ENCODE results near the gene DNAJC6. TPM values are rescaled to one million over a fixed set of nuclear protein-coding genes. Genes with fewer than 3 reads are reported as not detected.
"Not testable (repeated sequence)": the region's sequence is repeated elsewhere in the genome, so short reads cannot be mapped to it uniquely, and the experiment has no call there.

Gene DNAJC6
- total RNA-seq, 3 donors from 2014 or later (not counting 1 experiment from before 2014, with no cell fraction given): 0.77 to 1.2 (median 0.89) TPM

DNA sequence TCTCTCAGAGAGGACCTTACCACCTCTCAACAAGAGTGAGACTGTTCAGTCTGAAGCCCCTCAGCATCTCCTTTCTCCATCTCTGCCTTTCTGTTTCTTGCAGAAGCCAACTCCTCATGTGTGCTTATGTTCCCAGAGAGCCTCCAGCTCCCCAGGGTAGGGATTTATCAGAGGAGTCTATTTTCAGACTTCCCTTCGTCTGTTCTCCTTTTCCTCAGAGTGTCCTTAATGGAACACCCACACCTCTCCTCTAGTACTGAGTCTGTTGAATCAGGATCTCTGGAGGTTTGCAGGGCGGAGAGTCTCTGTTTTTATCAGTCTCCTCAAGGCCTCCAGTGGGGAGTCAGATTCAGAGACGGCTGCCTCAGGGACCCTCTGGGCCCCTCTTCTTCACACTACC lies 25.1 kb upstream of the DNAJC6 start:
- H3K27me3 Mint-ChIP-seq (ENCODE audit: low read depth in 2 of 2): peaks cover 16 to 30% of the 10 kb centered on the region in 2 donors
- no peak overlapping the region for H3K4me3 Mint-ChIP-seq
- TF ChIP-seq, protein P1, sequence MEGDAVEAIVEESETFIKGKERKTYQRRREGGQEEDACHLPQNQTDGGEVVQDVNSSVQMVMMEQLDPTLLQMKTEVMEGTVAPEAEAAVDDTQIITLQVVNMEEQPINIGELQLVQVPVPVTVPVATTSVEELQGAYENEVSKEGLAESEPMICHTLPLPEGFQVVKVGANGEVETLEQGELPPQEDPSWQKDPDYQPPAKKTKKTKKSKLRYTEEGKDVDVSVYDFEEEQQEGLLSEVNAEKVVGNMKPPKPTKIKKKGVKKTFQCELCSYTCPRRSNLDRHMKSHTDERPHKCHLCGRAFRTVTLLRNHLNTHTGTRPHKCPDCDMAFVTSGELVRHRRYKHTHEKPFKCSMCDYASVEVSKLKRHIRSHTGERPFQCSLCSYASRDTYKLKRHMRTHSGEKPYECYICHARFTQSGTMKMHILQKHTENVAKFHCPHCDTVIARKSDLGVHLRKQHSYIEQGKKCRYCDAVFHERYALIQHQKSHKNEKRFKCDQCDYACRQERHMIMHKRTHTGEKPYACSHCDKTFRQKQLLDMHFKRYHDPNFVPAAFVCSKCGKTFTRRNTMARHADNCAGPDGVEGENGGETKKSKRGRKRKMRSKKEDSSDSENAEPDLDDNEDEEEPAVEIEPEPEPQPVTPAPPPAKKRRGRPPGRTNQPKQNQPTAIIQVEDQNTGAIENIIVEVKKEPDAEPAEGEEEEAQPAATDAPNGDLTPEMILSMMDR (IDR thresholded peaks at IDR 0.05): no peak
- H3K36me3 Mint-ChIP-seq: no peaks in the 10 kb centered on the region
- H3K9me3 ChIP-seq (ENCODE audit: control insufficient read depth, insufficient read depth, low read length): no peaks in the 10 kb centered on the region
- intact Hi-C loops (cut with micrococcal nuclease): no loop called here
- DNase-seq: no peak
- H3K27ac Mint-ChIP-seq: no peak overlapping the region
- H3K36me3 ChIP-seq (ENCODE audit: control insufficient read depth, insufficient read depth, low read length): no peaks in the 10 kb centered on the region
- H3K4me1 Mint-ChIP-seq: no peaks in the 10 kb centered on the region
- no peak for ATAC-seq
- no peaks in the 10 kb centered on the region for H3K9me3 Mint-ChIP-seq
- 94% methylated on average over 3 of the region's 3 CpGs for WGBS (ENCODE audit: insufficient coverage)
- H3K4me1 ChIP-seq (ENCODE audit: control insufficient read depth, insufficient read depth, low read length): no peaks in the 10 kb centered on the region
- no peak overlapping the region for H3K4me3 ChIP-seq (ENCODE audit: low read length)
- H3K27me3 ChIP-seq (ENCODE audit: control insufficient read depth, insufficient read depth, low read length): no peaks in the 10 kb centered on the region
- no peak overlapping the region for H3K27ac ChIP-seq (ENCODE audit: low read length)

DNA sequence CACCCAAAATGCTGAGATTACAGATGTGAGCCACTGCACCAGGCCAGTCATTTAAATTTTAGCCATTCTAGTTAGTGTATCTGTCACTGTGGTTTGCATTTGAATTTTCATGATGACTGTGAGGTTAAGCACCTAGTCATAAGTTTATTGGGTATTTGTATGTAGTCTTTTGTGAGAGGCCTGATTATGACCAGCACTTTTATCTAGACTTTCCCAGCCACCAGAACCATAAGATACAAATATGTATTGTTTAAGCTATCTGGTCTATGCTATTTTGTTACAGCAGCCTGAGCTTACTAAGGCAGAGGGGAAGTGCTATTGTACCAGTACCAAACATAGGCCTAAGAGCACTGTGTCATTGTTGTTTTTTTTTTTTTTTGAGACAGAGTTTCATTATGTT lies 19.9 kb upstream of the DNAJC6 start:
- Mint-ChIP-seq H3K27ac (no peak overlapping the region), H3K36me3 (no peaks in the 10 kb centered on the region), H3K4me1 (no peaks in the 10 kb centered on the region), H3K27me3 (ENCODE audit: low read depth in 2 of 2) (peaks cover 2 to 12% of the 10 kb centered on the region in 2 donors), H3K4me3 (no peak overlapping the region), H3K9me3 (no peaks in the 10 kb centered on the region)
- H3K4me3 ChIP-seq (ENCODE audit: low read length): no peak overlapping the region
- TF ChIP-seq, protein P1 (IDR thresholded peaks at IDR 0.05): no peak
- no peaks in the 10 kb centered on the region for H3K36me3 ChIP-seq (ENCODE audit: control insufficient read depth, insufficient read depth, low read length)
- H3K4me1 ChIP-seq (ENCODE audit: control insufficient read depth, insufficient read depth, low read length): no peaks in the 10 kb centered on the region
- ATAC-seq (no peak), DNase-seq (no peak)
- no peak overlapping the region for H3K27ac ChIP-seq (ENCODE audit: low read length)
- H3K27me3 ChIP-seq (ENCODE audit: control insufficient read depth, insufficient read depth, low read length): no peaks in the 10 kb centered on the region
- intact Hi-C loops (cut with micrococcal nuclease): no loop called here
- H3K9me3 ChIP-seq (ENCODE audit: control insufficient read depth, insufficient read depth, low read length): no peaks in the 10 kb centered on the region

DNA sequence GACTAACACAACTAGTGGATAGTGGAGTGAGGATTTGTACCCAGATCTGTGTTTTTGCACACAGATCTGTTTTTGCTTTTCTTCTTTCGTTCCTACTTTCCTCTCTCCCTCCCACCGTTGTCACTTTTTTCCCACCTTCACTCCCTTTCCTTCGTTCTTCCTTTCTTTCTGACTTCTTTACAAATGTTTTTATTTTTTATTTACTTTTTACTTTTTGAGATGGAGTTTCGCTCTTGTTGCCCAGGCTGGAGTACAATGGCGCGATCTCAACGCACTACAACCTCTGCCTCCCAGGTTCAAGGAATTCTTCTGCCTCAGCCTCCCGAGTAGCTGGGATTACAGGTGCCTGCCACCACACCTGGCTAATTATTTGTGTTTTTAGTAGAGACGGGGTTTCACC lies 17.5 kb upstream of the DNAJC6 start:
- intact Hi-C loops (cut with micrococcal nuclease); H3K27ac ChIP-seq (ENCODE audit: low read length); H3K4me3 ChIP-seq (ENCODE audit: low read length); H3K4me3 Mint-ChIP-seq; ATAC-seq; H3K27me3 ChIP-seq (ENCODE audit: control insufficient read depth, insufficient read depth, low read length); H3K36me3 Mint-ChIP-seq; H3K36me3 ChIP-seq (ENCODE audit: control insufficient read depth, insufficient read depth, low read length); H3K9me3 Mint-ChIP-seq; H3K27ac Mint-ChIP-seq; H3K4me1 Mint-ChIP-seq; H3K4me1 ChIP-seq (ENCODE audit: control insufficient read depth, insufficient read depth, low read length); DNase-seq; H3K9me3 ChIP-seq (ENCODE audit: control insufficient read depth, insufficient read depth, low read length): not testable (repeated sequence)
- peaks cover 4 to 18% of the 10 kb centered on the region in 2 donors for H3K27me3 Mint-ChIP-seq (ENCODE audit: low read depth in 2 of 2)
- 82% methylated on average over 9 of the region's 9 CpGs for WGBS (ENCODE audit: insufficient coverage)

DNA sequence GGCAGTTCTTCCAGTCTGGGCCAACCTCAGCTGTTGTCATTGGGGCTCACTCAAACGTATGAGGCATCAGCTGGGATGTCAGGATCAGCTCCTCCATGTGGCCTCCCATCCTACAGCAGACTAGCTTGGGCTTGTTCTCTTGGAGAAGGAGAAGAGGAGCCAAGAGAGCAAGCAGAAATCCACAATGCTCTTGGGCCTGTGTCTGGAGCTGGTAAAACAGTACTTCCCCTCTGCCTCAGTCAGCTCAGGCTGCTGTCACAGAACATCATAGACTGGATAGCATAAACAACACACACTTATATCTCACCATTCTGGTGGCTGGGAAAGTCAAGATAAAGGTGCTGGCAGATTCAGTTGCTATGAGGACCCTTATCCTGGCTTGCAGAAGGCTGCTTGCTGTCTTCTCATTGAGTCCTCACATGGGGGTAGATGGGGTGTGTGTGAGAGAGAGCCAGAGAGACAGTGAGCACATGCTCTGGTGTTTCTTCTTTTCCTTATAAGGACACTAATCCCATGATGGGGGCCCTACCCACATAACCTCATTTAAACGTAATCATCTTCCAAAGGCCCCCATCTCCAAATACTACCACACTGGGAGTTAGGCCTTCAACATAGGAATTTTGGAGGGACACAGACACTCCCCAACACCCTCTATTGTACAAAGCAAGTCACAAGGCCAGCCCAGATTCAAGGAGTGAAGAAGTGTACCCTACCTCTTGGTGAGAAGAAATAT lies 16.3 kb upstream of the DNAJC6 start:
- Histone ChIP-seq H3K27ac (ENCODE audit: low read length) (no peak overlapping the region), H3K4me3 (ENCODE audit: low read length) (no peak overlapping the region), H3K4me1 (ENCODE audit: control insufficient read depth, insufficient read depth, low read length) (no peaks in the 10 kb centered on the region), H3K9me3 (ENCODE audit: control insufficient read depth, insufficient read depth, low read length) (no peaks in the 10 kb centered on the region), H3K27me3 (ENCODE audit: control insufficient read depth, insufficient read depth, low read length) (no peaks in the 10 kb centered on the region), H3K36me3 (ENCODE audit: control insufficient read depth, insufficient read depth, low read length) (no peaks in the 10 kb centered on the region)
- Mint-ChIP-seq H3K36me3 (no peaks in the 10 kb centered on the region), H3K27ac (no peak overlapping the region), H3K27me3 (ENCODE audit: low read depth in 2 of 2) (peaks cover 4 to 10% of the 10 kb centered on the region in 2 donors), H3K4me3 (no peak overlapping the region), H3K9me3 (peaks cover 0 to 2% of the 10 kb centered on the region in 2 donors), H3K4me1 (no peaks in the 10 kb centered on the region)
- TF ChIP-seq, protein P1 (IDR thresholded peaks at IDR 0.05): no peak
- 78% methylated on average over 2 of the region's 2 CpGs for WGBS (ENCODE audit: insufficient coverage)
- ATAC-seq (no peak), DNase-seq (no peak)
- intact Hi-C loops (cut with micrococcal nuclease): no loop called here

Measured in natural killer cell (primary cell).